Kidney (tissue), 14 donors: ENCODE results near the gene FAU. TPM values are rescaled to one million over a fixed set of nuclear protein-coding genes. Genes with fewer than 3 reads are reported as not detected.

Experiments
- DNase-seq, 5 donors: peaks; one replicate each; pipeline ENCODE4 v3.0.0-alpha.2; 2013 to 2020
- FAIRE-seq: peaks from 2 replicates; lab custom pipeline; 2012; peaks lifted over from hg19 to GRCh38; lab: Jason Lieb, UNC
- H3K27ac ChIP-seq, 2 donors: one replicate each; pipeline ENCODE4 v1.7.0; 2013; ENCODE audit warnings: low read depth in 2 of 2, low read length in 2 of 2, inconsistent platforms in 1 of 2
- H3K27me3 ChIP-seq: one replicate; pipeline ENCODE4 v1.7.1; 2013; ENCODE audit warnings: low read length, inconsistent platforms; ENCODE audit not compliant: control insufficient read depth, insufficient read depth
- H3K36me3 ChIP-seq, 3 donors: one replicate each; pipeline versions ENCODE4 v1.7.0 to v1.7.1; 2013; ENCODE audit warnings: low read length in 3 of 3, control low read depth in 1 of 3, inconsistent platforms in 1 of 3; ENCODE audit not compliant: insufficient read depth in 3 of 3, control insufficient read depth in 2 of 3
- H3K4me1 ChIP-seq, 3 donors: one replicate each; pipeline versions ENCODE4 v1.7.0 to v1.7.1; 2013; ENCODE audit warnings: low read length in 3 of 3, inconsistent platforms in 1 of 3, low read depth in 1 of 3; ENCODE audit not compliant: control insufficient read depth in 2 of 3, insufficient read depth in 2 of 3
- H3K4me3 ChIP-seq, 3 donors: one replicate each; pipeline versions ENCODE4 v1.7.0 to v1.8.1; 2013; ENCODE audit warnings: low read length in 3 of 3, control low read depth in 1 of 3, inconsistent platforms in 1 of 3
- H3K9ac ChIP-seq, 3 donors: one replicate each; pipeline versions ENCODE4 v1.7.0 to v1.7.1; 2013; ENCODE audit warnings: low read length in 3 of 3, control low read depth in 1 of 3, inconsistent platforms in 1 of 3
- H3K9me3 ChIP-seq, 3 donors: one replicate each; pipeline versions ENCODE4 v1.7.0 to v1.7.1; 2013; ENCODE audit warnings: low read length in 3 of 3, control low read depth in 1 of 3, inconsistent platforms in 1 of 3; ENCODE audit not compliant: control insufficient read depth in 2 of 3, insufficient read depth in 1 of 3
- intact Hi-C: fragments of 100-400 bp; cut with DNase I; formaldehyde crosslinking; loops from one replicate; pipeline ENCODE4 v1.11.1; 2022
- polyA plus RNA-seq: library from polyadenylated mRNA; stranded (reverse); fragments of 350-450 nt; fragmentation: Illumina TruSeq; extraction: RNeasy Lipid Tissue Mini Kit (QIAGEN cat#74804); gene quantifications from one replicate; pipeline ENCODE4 v1.2.3, GENCODE V29; 2014; ENCODE audit warnings: low read depth, low replicate concordance; ENCODE audit not compliant: insufficient read depth
- total RNA-seq: library from RNA; stranded (reverse); fragmentation: NEBNext Ultra II Directional; extraction: Animal tissue kit (Norgen Biotek cat#: 25700); gene quantifications from one replicate; pipeline ENCODE4 v1.2.1, GENCODE V29; 2021
- TF ChIP-seq, protein P1 (sequence below): IDR thresholded peaks from 3 replicates; pipeline ENCODE4 v1.5.1; 2012; ENCODE audit warnings: mild to moderate bottlenecking, moderate library complexity, borderline replicate concordance; ENCODE audit not compliant: insufficient read depth; ENCODE audit errors: extremely low read depth
- donor health status: control.
- donor health status: control.
- donor health status: control.
- donor health status: control.
- donor health status: control.
- donor health status: DM: yes; HTN: yes; CAD: no.
- donor health status: Normal renal cell carcinoma (clear cell type).

Gene FAU
- total and polyA plus RNA-seq, 2 donors from 2014 or later, result 794 to 927 TPM

DNA sequence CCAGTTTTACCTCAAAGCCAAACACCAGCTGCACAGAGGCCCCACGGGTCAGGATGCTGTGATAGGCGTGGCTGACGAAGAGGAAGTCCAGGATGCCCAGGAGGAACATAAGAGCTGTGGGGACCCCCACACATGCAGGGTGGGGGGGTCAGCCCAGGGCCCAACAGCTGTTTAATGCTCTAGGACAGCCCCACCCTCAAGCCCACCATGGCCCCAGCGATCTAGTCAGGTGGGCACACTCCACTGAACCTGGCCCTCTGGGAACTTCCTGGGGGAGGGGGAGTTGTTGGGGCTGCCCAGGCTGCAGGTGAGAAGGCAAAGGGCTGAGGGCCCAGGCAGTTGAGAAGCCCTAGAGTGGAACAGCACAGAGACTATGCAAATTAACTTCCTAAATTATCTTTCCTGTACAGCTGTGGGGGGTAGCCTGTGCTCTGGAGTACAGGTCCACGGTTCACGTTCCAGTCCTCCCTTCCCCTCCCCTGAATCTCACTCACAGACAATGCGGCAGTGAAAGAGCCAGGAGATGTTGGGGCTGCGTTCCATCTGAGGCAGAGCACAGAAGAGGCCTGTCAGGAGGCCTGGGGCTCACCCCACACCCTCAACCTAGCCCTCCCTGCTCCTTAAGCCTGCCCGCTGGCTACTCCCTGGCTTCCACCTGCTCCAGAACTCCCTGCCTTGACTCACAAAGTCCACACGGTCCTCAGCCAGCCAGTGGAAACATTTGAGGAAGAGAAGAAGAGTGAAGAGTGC, 10.5 kb upstream of the FAU start:
- intact Hi-C loops, result no loop called here
- FAIRE-seq (no peak), DNase-seq (peak in 2 of 5 donors; percentile 4 to 73)
- no peaks in the 10 kb centered on the region for H3K9me3 ChIP-seq
- no peaks in the 10 kb centered on the region for H3K27me3 ChIP-seq
- H3K4me3 ChIP-seq, result no peak overlapping the region
- H3K36me3 ChIP-seq, result peaks cover 5 to 46% (median 18%) of the 10 kb centered on the region in 3 donors
- peaks cover 3 to 22% (median 15%) of the 10 kb centered on the region in 3 donors for H3K4me1 ChIP-seq
- TF ChIP-seq, protein P1, sequence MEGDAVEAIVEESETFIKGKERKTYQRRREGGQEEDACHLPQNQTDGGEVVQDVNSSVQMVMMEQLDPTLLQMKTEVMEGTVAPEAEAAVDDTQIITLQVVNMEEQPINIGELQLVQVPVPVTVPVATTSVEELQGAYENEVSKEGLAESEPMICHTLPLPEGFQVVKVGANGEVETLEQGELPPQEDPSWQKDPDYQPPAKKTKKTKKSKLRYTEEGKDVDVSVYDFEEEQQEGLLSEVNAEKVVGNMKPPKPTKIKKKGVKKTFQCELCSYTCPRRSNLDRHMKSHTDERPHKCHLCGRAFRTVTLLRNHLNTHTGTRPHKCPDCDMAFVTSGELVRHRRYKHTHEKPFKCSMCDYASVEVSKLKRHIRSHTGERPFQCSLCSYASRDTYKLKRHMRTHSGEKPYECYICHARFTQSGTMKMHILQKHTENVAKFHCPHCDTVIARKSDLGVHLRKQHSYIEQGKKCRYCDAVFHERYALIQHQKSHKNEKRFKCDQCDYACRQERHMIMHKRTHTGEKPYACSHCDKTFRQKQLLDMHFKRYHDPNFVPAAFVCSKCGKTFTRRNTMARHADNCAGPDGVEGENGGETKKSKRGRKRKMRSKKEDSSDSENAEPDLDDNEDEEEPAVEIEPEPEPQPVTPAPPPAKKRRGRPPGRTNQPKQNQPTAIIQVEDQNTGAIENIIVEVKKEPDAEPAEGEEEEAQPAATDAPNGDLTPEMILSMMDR, result no peak
- H3K27ac ChIP-seq, result no peak overlapping the region
- peak overlapping the region in 1 of 3 donors; percentile 99 for H3K9ac ChIP-seq

DNA sequence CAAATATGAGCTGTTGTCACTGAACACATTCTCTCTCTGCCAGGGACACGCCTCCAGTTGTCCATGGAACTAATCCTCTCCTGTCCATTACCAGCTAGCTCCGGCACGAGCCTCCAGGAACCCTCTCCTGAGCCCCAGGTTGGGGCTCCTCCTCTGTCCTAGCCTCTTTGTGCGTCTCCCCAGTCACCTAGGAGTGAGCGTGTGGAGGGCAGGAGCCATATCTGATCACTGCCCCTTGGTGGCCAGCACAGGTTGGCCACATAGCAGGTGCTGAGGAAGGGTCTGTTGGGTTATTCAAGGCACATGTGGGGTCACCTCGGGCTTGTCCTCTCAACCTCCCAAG, 9.9 kb upstream of the FAU start:
- FAIRE-seq (no peak), DNase-seq (peak in 1 of 5 donors; percentile 6)
- Histone ChIP-seq H3K4me1 (peaks cover 3 to 22% (median 15%) of the 10 kb centered on the region in 3 donors), H3K4me3 (no peak overlapping the region), H3K9me3 (no peaks in the 10 kb centered on the region), H3K27me3 (no peaks in the 10 kb centered on the region), H3K36me3 (peaks cover 5 to 52% (median 18%) of the 10 kb centered on the region in 3 donors), H3K9ac (no peak overlapping the region), H3K27ac (no peak overlapping the region)
- TF ChIP-seq, protein P1, result no peak
- intact Hi-C loops, result no loop called here

DNA sequence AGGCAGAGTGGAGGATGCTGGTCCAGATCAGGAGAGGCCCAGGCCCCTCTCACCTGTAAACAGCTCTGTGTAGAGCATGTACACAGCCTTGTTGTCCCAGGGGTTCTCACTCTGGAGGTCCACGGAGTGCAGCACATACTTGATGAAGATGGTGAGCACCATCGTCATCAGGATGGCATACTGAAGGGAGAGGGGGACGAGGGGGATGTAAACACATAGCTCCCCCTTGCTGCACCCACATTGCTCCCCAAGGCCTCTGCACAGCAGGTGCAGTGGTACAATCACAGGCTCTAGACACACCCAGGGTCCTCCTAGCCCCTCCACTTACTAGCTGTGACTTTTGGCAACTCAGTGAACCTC, 9.5 kb upstream of the FAU start:
- DNase-seq (no peak), FAIRE-seq (no peak)
- Histone ChIP-seq H3K9ac (no peak overlapping the region), H3K9me3 (no peaks in the 10 kb centered on the region), H3K4me3 (no peak overlapping the region), H3K27me3 (no peaks in the 10 kb centered on the region), H3K27ac (no peak overlapping the region), H3K36me3 (peaks cover 5 to 57% (median 22%) of the 10 kb centered on the region in 3 donors), H3K4me1 (peaks cover 3 to 22% (median 15%) of the 10 kb centered on the region in 3 donors)
- TF ChIP-seq, protein P1, result no peak
- intact Hi-C loops, result no loop called here
